GM13977 (cell line): ENCODE results near the gene DBP.
A peak's percentile ranks its signal among the peaks of the same experiment; 100 is the strongest.

Experiments used
- DNase-seq: peaks from one replicate; pipeline ENCODE4 v3.0.0; 2012; ENCODE audit warnings: low spot score
- CTCF ChIP-seq: IDR thresholded peaks from 2 replicates; pipeline ENCODE4 v1.5.1; 2012; ENCODE audit warnings: mild to moderate bottlenecking, control low read depth; ENCODE audit not compliant: insufficient read depth; ENCODE audit errors: extremely low read depth, missing control alignments
- in situ Hi-C: fragments of 300-500 bp; cut with MboI; formaldehyde crosslinking; loops from one replicate; pipeline ENCODE4 v1.12.0; 2022; ENCODE audit warnings: low sequenced_read_pairs, low pct_unique_long_range_greater_than_20kb, mixed read lengths, inconsistent platforms; ENCODE audit not compliant: unreplicated experiment

The DBP gene

GRCh38 chr19:48596679-48597465, 40.3 kb downstream of the DBP start:
- DNase-seq = no peak
- in situ Hi-C loops = no loop called here
- no peak for TF ChIP-seq CTCF

- no peak for TF ChIP-seq CTCF
- in situ Hi-C loops = no loop called here
- DNase-seq = no peak
Observed at GRCh38 chr19:48596237-48596636, 40.9 kb downstream of the DBP start.

GRCh38 chr19:48595833-48596232, 41.3 kb downstream of the DBP start:
- no peak for TF ChIP-seq CTCF
- no peak for DNase-seq
- in situ Hi-C loops = no loop called here

- no peak for DNase-seq
- in situ Hi-C loops = no loop called here
- TF ChIP-seq CTCF = no peak
Observed at GRCh38 chr19:48595171-48595570, 42.0 kb downstream of the DBP start.

GRCh38 chr19:48591021-48591420, 46.2 kb downstream of the DBP start:
- in situ Hi-C loops = no loop called here
- TF ChIP-seq CTCF = no peak
- DNase-seq = no peak

GRCh38 chr19:48588670-48589401, 48.3 kb downstream of the DBP start:
- in situ Hi-C loops = loop anchor here (5.0 to 10.0 kb wide), 2 partner anchors 82 to 274 kb away; no protein-coding TSS in a partner anchor
- TF ChIP-seq CTCF = peak; percentile 98
- DNase-seq = peak; percentile 89
